GM08714 (cell line): ENCODE data around the gene NDUFAF7.
"Not testable (repeated sequence)": the region's sequence is repeated elsewhere in the genome, so short reads cannot be mapped to it uniquely, and the experiment has no call there.

Source experiments
- H3K4me3 ChIP-seq: fragments of 200-500 bp; sonication (Bioruptor generic); 2 replicates; pipeline ENCODE4 v1.5.1; 2014; ENCODE audit warnings: mild to moderate bottlenecking, low read length, inconsistent platforms
- ZNF274 ChIP-seq: IDR thresholded peaks from 2 replicates; pipeline ENCODE4 v1.6.1; 2012; ENCODE audit warnings: mild to moderate bottlenecking, low read depth, low read length

Gene NDUFAF7

GRCh38 chr2:37282746-37283145, 51.3 kb downstream of the NDUFAF7 start:
- H3K4me3 ChIP-seq = no peak overlapping the region
- TF ChIP-seq ZNF274 = no peak

- no peak for TF ChIP-seq ZNF274
- H3K4me3 ChIP-seq = no peak overlapping the region
Observed at GRCh38 chr2:37283207-37283606, 51.7 kb downstream of the NDUFAF7 start.

- no peak for TF ChIP-seq ZNF274
Observed at GRCh38 chr2:37284381-37284780, 52.9 kb downstream of the NDUFAF7 start.

GRCh38 chr2:37287966-37288365, 56.5 kb downstream of the NDUFAF7 start:
- no peak for TF ChIP-seq ZNF274
- no peak overlapping the region for H3K4me3 ChIP-seq

More at GRCh38 chr2:37284381-37284780, 52.9 kb downstream of the NDUFAF7 start:
- H3K4me3 ChIP-seq = no peak overlapping the region

GRCh38 chr2:37291680-37292079, 60.2 kb downstream of the NDUFAF7 start:
- H3K4me3 ChIP-seq = no peak overlapping the region
- no peak for TF ChIP-seq ZNF274

DNA sequence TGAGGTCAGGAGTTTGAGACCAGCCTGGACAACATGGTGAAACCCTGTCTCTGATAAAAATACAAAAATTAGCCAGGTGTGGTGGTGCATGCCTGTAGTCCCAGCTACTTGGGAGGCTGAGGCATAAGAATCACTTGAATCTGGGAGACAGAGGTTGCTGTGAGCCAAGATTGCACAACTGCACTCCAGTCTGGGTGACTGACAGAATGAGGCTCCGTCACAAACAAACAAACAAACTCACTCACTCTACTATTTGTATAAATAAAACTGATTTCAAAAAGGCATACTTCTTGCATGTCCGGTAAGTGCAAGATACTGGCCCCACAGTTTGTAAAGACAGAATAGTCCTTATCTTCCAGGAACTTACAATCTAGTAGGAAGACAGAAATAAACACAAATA, 63.4 kb downstream of the NDUFAF7 start:
- not testable (repeated sequence) for H3K4me3 ChIP-seq

GRCh38 chr2:37295469-37296073, 64.1 kb downstream of the NDUFAF7 start:
- no peak for TF ChIP-seq ZNF274
- no peak overlapping the region for H3K4me3 ChIP-seq

- no peak for TF ChIP-seq ZNF274
- no peak overlapping the region for H3K4me3 ChIP-seq
Observed at GRCh38 chr2:37297632-37298031, 66.2 kb downstream of the NDUFAF7 start.
